ENCODE measurements around the gene EMILIN2.
"Not testable (repeated sequence)": the region's sequence is repeated elsewhere in the genome, so short reads cannot be mapped to it uniquely, and the experiment has no call there.

DNA sequence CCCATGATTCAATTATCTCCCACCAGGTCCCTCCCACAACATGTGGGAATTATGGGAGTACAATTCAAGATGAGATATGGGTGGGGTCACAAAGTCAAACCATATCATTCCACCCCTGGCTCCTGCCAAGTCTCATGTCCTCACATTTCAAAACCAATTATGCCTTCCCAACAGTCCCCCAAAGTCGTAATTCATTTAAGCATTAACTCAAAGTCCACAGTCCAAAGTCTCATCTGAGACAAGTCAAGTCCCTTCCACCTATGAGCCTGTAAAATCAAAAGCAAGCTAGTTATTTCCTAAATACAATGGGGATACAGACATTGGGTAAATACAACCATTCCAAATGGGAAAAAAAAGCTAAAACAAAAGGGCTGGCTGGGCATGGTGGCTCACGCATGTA is 38.2 kb upstream of the EMILIN2 start:
- TF ChIP-seq, protein P1, sequence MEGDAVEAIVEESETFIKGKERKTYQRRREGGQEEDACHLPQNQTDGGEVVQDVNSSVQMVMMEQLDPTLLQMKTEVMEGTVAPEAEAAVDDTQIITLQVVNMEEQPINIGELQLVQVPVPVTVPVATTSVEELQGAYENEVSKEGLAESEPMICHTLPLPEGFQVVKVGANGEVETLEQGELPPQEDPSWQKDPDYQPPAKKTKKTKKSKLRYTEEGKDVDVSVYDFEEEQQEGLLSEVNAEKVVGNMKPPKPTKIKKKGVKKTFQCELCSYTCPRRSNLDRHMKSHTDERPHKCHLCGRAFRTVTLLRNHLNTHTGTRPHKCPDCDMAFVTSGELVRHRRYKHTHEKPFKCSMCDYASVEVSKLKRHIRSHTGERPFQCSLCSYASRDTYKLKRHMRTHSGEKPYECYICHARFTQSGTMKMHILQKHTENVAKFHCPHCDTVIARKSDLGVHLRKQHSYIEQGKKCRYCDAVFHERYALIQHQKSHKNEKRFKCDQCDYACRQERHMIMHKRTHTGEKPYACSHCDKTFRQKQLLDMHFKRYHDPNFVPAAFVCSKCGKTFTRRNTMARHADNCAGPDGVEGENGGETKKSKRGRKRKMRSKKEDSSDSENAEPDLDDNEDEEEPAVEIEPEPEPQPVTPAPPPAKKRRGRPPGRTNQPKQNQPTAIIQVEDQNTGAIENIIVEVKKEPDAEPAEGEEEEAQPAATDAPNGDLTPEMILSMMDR (IDR thresholded peaks at IDR 0.05), result not testable (repeated sequence)
- not testable (repeated sequence) for TF ChIP-seq POLR2A (IDR thresholded peaks at IDR 0.05)
